Measurements from ENCODE around the gene NRK. TPM values are rescaled to one million over a fixed set of nuclear protein-coding genes. Genes with fewer than 3 reads are reported as not detected.

Gene NRK
- total RNA-seq, 2 experiments from 2014 or later: not detected

Other genes with a start within 250 kb of the NRK start
- gene SERPINA7, start 216.2 kb downstream of the NRK start, total RNA-seq: not detected